SK-N-DZ (cell line): ENCODE measurements around the gene NRDC.
"Not testable (repeated sequence)": the region's sequence is repeated elsewhere in the genome, so short reads cannot be mapped to it uniquely, and the experiment has no call there.

Source experiments
- DNase-seq: peaks from one replicate; pipeline ENCODE4 v3.0.0-alpha.2; 2015; ENCODE audit warnings: low spot score

Gene NRDC

GRCh38 chr1:51842261-51842660 is 36.3 kb downstream of the NRDC start:
- DNase-seq, result no peak

- DNase-seq, result no peak
These were observed 37.6 kb downstream of the NRDC start for GRCh38 chr1:51840743-51841461.

- DNase-seq, result no peak
These were observed 38.3 kb downstream of the NRDC start for GRCh38 chr1:51840182-51840581.

DNA sequence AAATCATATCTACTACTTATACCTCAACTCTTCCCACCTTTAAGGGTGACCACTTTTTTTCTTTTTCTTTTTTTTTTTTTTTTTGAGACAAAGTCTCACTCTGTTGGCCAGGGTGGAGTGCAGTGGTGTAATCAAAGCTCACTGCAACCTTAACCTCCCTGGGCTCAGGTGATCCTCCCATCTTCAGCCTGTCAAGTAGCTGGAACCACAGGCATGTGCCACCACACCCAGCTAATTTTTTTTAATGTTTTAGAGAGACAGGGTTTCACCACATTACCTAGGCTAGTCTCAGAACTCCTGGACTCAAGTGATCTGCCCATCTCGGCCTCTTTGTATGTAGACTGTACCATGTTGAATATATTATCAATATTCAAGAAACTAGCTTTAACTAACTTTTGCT is 39.4 kb downstream of the NRDC start:
- DNase-seq, result no peak

- DNase-seq, result no peak
These were observed 41.3 kb downstream of the NRDC start for GRCh38 chr1:51837243-51837642.

DNA sequence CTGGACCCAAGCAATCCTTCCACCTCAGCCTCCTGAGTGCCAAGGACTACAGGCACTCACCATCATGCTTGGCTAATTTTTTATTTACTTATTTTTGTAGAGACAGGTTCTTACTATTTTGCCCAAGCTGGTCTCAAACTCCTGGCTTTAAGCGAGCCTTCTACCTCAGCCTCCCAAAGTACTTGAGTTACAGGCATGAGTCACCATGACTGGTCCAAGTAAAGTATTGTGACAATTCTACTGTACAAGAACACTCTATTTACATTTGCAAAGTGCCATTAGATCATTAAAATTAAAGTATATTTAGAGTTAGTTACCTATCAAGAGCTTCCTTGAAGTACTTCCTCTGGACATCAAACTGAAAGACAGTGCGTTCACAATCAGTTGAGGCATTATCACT is 44.8 kb downstream of the NRDC start:
- no peak for DNase-seq

DNA sequence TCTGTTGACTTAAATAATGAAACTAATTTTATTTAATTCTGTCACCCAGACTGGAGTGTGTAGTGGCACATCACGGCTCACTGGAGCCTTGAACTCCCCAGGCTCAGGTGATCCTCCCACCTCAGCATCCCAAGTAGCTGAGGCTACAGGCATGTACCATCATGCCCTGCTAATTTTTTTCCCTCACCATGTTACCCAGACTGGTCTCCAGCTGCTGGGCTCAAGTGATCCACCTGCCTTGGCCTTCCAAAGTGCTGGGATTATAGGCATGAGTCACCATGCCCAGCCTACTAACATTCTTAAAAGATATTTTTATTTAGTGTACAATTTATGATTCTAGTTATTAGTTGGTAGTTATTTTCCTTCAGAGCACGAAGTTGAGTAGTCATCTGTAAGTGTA is 49.5 kb downstream of the NRDC start:
- DNase-seq, result no peak

DNA sequence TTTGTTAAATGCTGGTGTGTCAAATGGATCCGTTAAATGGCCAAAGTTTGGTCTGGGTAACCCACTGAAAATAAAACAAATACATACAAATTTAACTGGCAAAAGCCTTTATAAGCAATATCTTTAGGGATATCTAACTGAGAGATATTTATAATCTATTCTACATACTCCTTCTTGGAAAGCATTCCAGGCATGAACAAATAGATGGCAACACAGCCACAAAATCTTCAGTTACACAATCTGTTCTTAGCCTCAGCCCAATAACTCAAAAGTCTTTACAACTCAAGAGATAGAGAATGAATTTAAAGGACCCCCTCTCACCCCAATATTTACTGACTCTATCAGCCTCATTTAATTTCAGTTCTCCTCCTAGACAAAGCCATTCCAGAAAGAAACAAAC is 58.7 kb downstream of the NRDC start:
- DNase-seq, result no peak

DNA sequence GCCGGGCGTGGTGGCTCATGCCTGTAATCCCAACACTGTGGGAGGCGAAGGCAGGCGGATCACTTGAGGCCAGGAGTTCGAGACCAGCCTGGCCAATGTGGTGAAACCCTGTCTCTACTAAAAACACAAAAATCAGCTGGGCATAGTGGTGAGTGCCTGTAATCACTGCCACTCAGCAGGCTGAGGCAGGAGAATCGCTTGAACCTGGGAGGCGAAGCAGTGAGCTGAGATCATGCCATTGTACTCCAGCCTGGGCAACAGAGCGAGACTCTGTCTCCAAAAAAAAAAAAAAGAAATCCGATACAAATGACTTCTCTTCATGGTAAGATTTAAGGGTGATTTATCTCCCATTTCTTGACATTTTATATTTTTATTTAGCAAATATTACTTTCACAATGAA is 59.5 kb downstream of the NRDC start:
- DNase-seq, result not testable (repeated sequence)

DNA sequence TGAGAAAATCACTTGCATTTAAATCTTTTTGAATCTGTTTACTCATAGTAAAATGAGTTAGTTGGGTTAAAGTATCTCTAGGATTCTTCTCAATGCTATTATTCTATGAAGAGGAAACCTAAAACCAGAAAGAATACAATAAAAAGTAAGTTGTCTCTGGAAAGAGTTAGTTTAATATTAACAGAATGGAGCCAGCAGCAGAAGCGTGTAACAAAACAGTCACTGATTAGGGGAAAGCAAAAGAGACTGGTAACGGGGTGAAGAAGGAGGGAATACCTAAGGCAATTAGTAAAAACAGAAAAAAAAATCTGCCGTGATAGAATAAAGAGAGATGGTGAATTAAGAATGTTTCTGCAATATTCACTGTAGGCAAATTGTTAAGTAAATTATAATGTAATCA is 60.0 kb downstream of the NRDC start:
- no peak for DNase-seq

DNA sequence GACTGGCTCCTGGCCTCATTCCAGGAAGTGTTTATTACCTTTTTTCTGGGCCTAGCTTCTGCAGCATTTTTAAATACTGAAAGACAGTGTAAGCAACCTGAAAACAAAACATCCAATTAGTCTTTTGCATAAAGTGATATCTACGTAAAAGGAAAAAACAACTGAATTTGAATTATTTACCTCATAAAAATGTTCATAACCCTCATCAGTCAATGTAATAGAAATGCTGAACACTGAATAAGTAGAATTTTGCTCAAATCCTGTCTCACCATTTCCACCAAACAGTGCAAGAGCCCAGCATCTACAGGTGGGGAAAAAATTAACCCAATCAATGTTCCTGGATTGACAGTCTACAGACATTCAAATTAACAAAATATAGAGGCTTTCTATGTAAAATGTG is 64.0 kb downstream of the NRDC start:
- no peak for DNase-seq

GRCh38 chr1:51799372-51799771 is 79.2 kb downstream of the NRDC start:
- no peak for DNase-seq

GRCh38 chr1:51794868-51795267 is 83.7 kb downstream of the NRDC start:
- no peak for DNase-seq

DNA sequence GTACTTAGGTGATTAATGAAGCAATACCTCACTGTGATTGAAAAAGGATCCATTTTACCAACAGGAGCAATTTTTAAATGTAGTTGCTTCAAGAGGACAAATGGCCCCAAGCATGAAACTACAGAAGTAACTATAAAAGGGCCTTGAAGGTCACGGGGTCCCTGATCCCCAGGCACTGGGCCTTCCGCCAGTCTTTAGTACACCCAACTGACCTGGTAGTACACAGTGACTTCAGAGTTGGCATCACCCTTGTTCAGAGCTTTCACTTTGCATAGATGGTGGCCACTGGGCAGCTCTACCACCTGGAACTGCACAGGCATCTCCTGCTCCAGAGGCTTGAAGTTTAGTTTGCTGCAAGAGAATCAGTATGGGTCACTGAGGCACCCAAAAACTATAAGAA is 84.3 kb downstream of the NRDC start:
- no peak for DNase-seq

DNA sequence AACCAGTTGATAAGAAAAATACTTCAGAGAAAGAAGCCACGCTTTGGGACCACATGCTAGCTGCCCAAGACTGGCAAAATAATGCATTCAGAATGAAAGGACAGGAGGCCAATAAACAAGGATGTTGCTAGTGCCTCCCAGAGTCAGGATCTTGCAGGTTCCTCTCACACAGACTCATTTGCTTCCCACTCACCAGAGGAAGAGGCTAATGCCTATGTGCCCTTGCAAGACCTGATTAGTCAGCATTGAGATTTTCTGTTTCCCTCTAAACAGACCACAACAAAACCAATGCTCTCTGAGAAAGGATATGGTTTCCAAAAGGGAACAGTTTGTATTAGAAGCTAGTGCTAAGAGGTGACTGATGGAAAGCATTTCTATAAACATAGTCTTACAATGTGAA is 85.7 kb downstream of the NRDC start:
- no peak for DNase-seq

GRCh38 chr1:51791888-51792287 is 86.6 kb downstream of the NRDC start:
- DNase-seq, result no peak

DNA sequence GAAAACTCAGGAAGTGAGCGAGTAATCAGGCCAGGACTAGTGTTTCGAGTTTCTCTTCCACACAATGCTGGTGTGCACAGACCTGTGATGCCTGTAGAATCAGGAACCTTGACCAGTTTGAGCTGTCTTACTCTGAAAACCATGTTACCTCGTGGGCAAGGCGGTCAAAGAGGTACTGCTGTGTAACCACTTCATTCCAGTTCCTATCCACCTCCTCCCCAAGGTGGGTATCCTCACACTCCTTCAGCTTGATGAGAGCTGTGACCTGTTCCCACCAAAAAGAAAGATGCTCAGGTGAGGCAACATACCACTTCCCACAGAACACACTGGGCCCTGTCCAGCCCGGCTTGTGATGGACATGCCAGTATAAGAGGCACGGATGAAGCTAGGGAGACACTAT is 88.1 kb downstream of the NRDC start:
- no peak for DNase-seq

DNA sequence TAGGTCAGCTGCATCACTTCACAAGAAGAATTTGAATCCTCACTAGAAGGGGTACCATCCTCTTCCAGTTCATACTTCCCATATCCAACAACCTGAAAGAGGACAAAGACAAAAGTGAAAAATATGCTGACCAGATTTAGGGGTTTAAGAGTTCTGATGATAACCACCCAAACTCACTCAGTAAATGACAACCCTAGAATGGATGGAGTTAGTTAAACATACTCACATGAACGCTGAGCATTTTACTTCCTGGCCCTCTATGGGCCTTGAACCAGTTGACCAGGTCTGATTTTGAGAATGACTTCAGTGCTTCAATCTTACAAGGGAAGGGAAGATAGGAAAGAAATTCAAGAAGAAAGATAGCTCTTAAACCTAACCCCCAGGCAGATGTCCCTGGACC is 89.2 kb downstream of the NRDC start:
- DNase-seq, result no peak

DNA sequence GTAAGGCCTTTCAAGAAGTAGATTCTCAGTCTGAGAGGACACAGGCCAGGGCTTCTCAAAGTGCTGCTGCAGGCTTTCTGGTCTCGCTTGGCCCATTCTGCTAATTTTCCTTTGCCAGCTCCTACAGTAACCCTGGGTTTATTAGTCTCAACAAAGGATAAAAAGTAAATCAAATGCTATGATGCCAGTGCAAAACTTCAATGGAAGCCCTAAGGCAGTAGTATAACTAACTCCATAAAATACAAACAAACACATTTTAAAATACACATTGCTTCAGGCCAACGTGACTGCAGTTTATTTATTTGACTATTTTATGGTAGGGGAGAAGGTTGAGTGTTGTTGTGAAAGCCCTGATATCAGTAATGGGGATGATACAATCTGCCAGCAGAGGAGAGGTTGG is 89.6 kb downstream of the NRDC start:
- no peak for DNase-seq

DNA sequence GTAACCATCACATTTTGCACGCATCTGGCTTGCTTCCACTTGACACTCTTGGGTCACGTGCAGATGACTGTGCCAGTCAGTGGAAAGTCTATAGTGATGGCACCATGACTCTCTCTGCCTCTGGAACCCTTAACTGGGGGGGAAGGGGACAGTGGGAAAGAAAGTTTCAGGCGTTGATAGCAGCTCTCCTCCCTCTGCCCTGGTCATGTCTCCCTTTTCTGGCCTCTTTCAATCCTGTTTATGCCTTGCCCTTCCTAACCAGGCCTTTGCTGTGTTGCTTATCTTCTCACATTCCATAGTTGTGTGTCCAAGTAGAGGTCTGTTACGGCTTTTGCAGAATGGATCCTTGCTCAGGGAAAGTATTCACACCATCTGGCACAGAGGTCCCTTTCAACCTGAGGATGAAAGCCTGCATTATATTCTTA is 93.5 kb downstream of the NRDC start:
- no peak for DNase-seq

GRCh38 chr1:51780927-51781326 is 97.6 kb downstream of the NRDC start:
- no peak for DNase-seq

DNA sequence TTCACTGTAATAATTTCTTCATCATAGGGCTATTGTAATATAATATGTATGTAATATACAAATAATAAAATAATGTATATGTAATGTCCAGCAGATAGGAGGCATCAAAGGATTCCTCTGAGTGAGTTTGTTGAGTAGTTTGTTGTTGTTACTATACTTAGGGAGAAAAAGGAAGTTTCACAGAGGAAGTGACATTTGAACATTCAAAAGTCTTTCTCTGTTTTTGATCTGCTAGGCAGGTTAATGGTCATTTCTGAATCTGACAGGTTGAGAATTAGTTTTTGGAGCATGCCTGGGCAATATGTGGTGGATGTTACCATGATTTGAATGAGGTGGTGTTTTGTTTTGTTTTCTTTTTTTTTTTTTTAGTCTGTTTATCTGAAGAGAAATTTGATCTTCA is 102.1 kb downstream of the NRDC start:
- DNase-seq, result no peak

GRCh38 chr1:51768971-51769588 is 109.4 kb downstream of the NRDC start:
- DNase-seq, result peak; percentile 35

DNA sequence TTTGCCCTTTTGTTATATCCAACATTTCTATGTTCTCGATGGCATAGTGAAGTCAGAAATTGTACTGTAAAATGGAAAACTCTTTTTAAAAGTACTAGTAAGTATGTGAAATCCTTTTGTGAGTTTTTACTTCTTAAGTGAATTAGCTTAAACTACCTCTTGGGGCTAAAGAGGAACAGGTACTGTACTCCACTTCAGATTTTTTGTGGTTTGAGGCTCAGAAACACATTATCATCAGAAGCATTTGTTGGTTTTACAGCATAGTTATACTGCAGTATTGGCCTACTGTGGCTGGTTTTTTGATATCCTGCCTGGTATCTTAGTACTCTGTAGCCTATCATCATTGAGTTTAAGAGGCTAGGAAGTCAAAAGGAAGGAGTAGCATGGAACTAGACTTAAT is 117.2 kb downstream of the NRDC start:
- DNase-seq, result no peak
